Mesendoderm (in vitro differentiated cells): ENCODE data around the gene SFT2D1.

Experiments
- DNase-seq: peaks from one replicate; pipeline ENCODE4 v3.0.0; 2013
- H2AK5ac ChIP-seq: 2 replicates; pipeline ENCODE4 v1.6.1; 2013; ENCODE audit warnings: low read length, inconsistent platforms
- H2BK120ac ChIP-seq: 2 replicates; pipeline ENCODE4 v1.6.1; 2013; ENCODE audit warnings: low read depth, mild to moderate bottlenecking, low read length, moderate library complexity, mixed read lengths
- H2BK15ac ChIP-seq: replicated peaks from 2 replicates; pipeline ENCODE4 v1.6.1; 2013; ENCODE audit warnings: low read depth, mild to moderate bottlenecking, moderate library complexity
- H2BK5ac ChIP-seq: 2 replicates; pipeline ENCODE4 v1.6.1; 2013; ENCODE audit warnings: low read length, inconsistent platforms
- H3K18ac ChIP-seq: 2 replicates; pipeline ENCODE4 v1.6.1; 2013; ENCODE audit warnings: mild to moderate bottlenecking, low read length, mixed read lengths
- H3K23ac ChIP-seq: one replicate; pipeline ENCODE4 v1.6.1; 2013; ENCODE audit warnings: low read length
- H3K27ac ChIP-seq: 2 replicates; pipeline ENCODE4 v1.5.1; 2013; ENCODE audit warnings: low read depth, mild to moderate bottlenecking, inconsistent platforms, low read length, moderate library complexity
- H3K27me3 ChIP-seq: 2 replicates; pipeline ENCODE4 v1.6.1; 2013; ENCODE audit warnings: low read length, control low read depth, mild to moderate bottlenecking, inconsistent platforms; ENCODE audit not compliant: insufficient read depth, poor library complexity
- H3K36me3 ChIP-seq: 2 replicates; pipeline ENCODE4 v1.6.1; 2013; ENCODE audit warnings: low read length, inconsistent platforms; ENCODE audit not compliant: control insufficient read depth, insufficient read depth
- H3K4ac ChIP-seq: one replicate; pipeline ENCODE4 v1.6.1; 2013; ENCODE audit warnings: low read depth, mild to moderate bottlenecking, low read length, moderate library complexity
- H3K4me1 ChIP-seq: 2 replicates; pipeline ENCODE4 v1.6.1; 2013; ENCODE audit warnings: low read depth, low read length, inconsistent platforms; ENCODE audit not compliant: control insufficient read depth
- H3K4me2 ChIP-seq: 2 replicates; pipeline ENCODE4 v1.6.1; 2013; ENCODE audit warnings: low read length
- H3K4me3 ChIP-seq: 2 replicates; pipeline ENCODE4 v1.5.1; 2013; ENCODE audit warnings: mild to moderate bottlenecking, low read length
- H3K56ac ChIP-seq: one replicate; pipeline ENCODE4 v1.6.1; 2013; ENCODE audit warnings: low read length
- H3K79me1 ChIP-seq: 2 replicates; pipeline ENCODE4 v1.6.1; 2013; ENCODE audit warnings: low read length, inconsistent platforms
- H3K79me2 ChIP-seq: 2 replicates; pipeline ENCODE4 v1.6.1; 2013; ENCODE audit warnings: mild to moderate bottlenecking, low read length; ENCODE audit not compliant: control insufficient read depth, insufficient read depth
- H3K9ac ChIP-seq: 2 replicates; pipeline ENCODE4 v1.6.1; 2013; ENCODE audit warnings: low read length, inconsistent platforms
- H4K5ac ChIP-seq: one replicate; pipeline ENCODE4 v1.6.1; 2013; ENCODE audit warnings: low read length
- H4K8ac ChIP-seq: one replicate; pipeline ENCODE4 v1.6.1; 2013; ENCODE audit warnings: low read depth, mild to moderate bottlenecking, control low read depth, low read length, moderate library complexity
- WGBS: extraction: QIAGEN DNeasy Blood & Tissue Kit; methylation state at CpG from one replicate; pipeline ENCODE4 v1.1.7; 2013; ENCODE audit warnings: low lambda C conversion rate, missing lambda C conversion rate; ENCODE audit not compliant: insufficient coverage; ENCODE audit errors: extremely low coverage; 5-methylcytosine and 5-hydroxymethylcytosine counted together

SFT2D1 gene

DNA sequence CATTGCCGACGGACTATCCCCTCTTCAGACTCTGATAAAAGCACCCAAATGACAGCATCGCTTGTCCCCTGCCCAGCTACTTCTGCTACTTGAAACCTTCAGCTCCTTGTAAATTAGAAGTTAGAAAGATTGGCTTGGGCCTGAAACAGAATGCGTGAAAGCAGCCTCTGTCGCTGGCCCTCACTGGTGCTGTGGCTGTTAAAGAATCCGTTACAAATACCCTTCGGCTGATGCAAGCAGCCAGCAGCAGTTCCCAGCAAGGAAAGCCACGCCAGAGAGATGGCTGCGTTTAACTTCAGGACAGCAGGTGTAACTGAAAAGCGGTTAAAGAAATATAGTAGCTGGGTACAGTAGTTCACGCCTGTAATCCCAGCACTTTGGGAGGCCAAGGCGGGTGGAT lies 31.7 kb downstream of the SFT2D1 start:
- H3K27me3 ChIP-seq: peaks cover 14% of the 10 kb centered on the region

DNA sequence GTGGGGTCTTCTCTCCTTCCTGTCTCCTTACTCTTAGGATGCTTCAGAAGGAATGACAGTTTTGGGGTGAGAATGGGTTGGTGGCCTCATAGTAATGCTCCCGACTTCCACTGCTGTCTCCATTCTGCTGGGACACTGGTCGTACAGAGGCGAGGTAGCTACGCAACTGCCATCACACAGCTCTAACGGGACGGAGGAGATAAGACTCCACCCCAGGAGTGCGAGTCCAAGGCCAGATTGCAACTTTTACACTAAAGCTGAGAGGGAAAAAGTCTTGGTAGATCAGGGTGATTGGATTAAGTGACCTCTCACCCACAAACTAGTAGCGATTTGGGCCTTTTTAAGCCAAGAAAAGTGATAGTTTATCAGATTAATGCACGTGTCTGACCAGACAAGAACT lies 32.4 kb downstream of the SFT2D1 start:
- Histone ChIP-seq H3K56ac (no peak overlapping the region), H3K4me3 (no peak overlapping the region), H3K4me1 (no peaks in the 10 kb centered on the region), H3K4me2 (no peak overlapping the region), H2BK120ac (no peak overlapping the region), H3K79me1 (no peaks in the 10 kb centered on the region), H3K23ac (no peak overlapping the region), H2BK15ac (no peak overlapping the region), H3K27ac (no peak overlapping the region), H4K5ac (no peak overlapping the region), H3K79me2 (no peaks in the 10 kb centered on the region), H3K9ac (no peak overlapping the region), H3K27me3 (peaks cover 14% of the 10 kb centered on the region), H4K8ac (no peak overlapping the region), H2BK5ac (no peak overlapping the region), H2AK5ac (no peak overlapping the region), H3K4ac (no peak overlapping the region), H3K18ac (no peak overlapping the region), H3K36me3 (no peaks in the 10 kb centered on the region)
- no peak for DNase-seq
- no CpG with 5 or more reads among the region's 9 CpGs for WGBS

More for the DNA sequence above, 31.7 kb downstream of the SFT2D1 start:
- H3K4me3 ChIP-seq: no peak overlapping the region
- H3K4me1 ChIP-seq: no peaks in the 10 kb centered on the region
- no peak overlapping the region for H2AK5ac ChIP-seq
- H3K4me2 ChIP-seq: no peak overlapping the region
- no peak overlapping the region for H3K56ac ChIP-seq
- H3K36me3 ChIP-seq: no peaks in the 10 kb centered on the region
- DNase-seq: peak; percentile 49
- no peak overlapping the region for H4K5ac ChIP-seq
- H2BK15ac ChIP-seq: no peak overlapping the region
- H3K18ac ChIP-seq: no peak overlapping the region
- H2BK120ac ChIP-seq: no peak overlapping the region
- H3K79me1 ChIP-seq: no peaks in the 10 kb centered on the region
- no peak overlapping the region for H3K4ac ChIP-seq
- no peak overlapping the region for H2BK5ac ChIP-seq
- H4K8ac ChIP-seq: no peak overlapping the region
- H3K23ac ChIP-seq: no peak overlapping the region
- H3K27ac ChIP-seq: no peak overlapping the region
- H3K79me2 ChIP-seq: no peaks in the 10 kb centered on the region
- no peak overlapping the region for H3K9ac ChIP-seq
- WGBS: no CpG with 5 or more reads among the region's 12 CpGs

DNA sequence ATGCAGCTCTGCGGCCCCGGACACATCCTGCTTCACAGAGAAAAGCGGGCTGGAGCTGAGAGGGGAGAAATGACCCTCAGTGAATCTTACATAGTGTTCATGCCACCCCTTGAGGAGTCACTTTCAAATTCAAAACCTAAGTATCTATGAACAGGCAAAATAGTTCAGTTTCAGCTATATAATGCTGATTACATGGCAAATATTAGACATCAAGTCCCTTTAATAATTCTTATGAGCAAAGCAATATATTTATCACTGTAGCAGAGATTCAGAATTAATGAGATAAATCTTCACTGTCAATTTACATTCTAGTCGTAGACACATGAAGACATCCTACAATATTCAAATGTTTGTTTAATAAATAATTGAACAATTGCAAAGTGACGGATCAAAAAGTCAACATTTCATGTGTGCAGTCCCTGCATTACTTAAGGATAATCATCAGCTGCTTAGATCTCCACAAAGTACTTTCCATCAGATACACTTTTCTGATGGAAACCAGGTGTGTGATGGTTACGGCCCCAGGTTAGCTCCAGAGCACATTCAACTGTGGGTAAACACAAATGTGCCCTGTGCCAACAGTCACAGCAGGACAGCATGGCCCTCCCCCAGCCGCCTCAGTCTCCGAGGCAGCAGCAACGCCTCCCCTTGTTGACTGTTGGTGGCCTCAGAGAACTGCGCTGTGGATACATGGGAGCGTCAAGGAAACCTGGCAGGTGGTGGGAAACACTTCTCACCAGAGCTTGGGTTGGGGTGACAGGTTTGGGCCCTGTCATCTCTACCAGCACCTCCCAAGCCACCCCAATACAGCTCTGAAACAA lies 33.4 kb downstream of the SFT2D1 start:
- DNase-seq: peak; percentile 32
- no peaks in the 10 kb centered on the region for H3K4me1 ChIP-seq
- no peak overlapping the region for H4K8ac ChIP-seq
- WGBS: no CpG with 5 or more reads among the region's 11 CpGs
- H3K79me2 ChIP-seq: no peaks in the 10 kb centered on the region
- H3K56ac ChIP-seq: no peak overlapping the region
- H3K4ac ChIP-seq: no peak overlapping the region
- no peak overlapping the region for H3K18ac ChIP-seq
- no peak overlapping the region for H2BK5ac ChIP-seq
- no peak overlapping the region for H3K4me3 ChIP-seq
- H4K5ac ChIP-seq: no peak overlapping the region
- H2BK120ac ChIP-seq: no peak overlapping the region
- H3K27ac ChIP-seq: no peak overlapping the region
- no peaks in the 10 kb centered on the region for H3K79me1 ChIP-seq
- H3K4me2 ChIP-seq: peak overlapping the region; percentile 46
- H2BK15ac ChIP-seq: no peak overlapping the region
- no peaks in the 10 kb centered on the region for H3K36me3 ChIP-seq
- H3K27me3 ChIP-seq: peaks cover 14% of the 10 kb centered on the region
- H3K23ac ChIP-seq: no peak overlapping the region
- no peak overlapping the region for H2AK5ac ChIP-seq
- H3K9ac ChIP-seq: no peak overlapping the region

DNA sequence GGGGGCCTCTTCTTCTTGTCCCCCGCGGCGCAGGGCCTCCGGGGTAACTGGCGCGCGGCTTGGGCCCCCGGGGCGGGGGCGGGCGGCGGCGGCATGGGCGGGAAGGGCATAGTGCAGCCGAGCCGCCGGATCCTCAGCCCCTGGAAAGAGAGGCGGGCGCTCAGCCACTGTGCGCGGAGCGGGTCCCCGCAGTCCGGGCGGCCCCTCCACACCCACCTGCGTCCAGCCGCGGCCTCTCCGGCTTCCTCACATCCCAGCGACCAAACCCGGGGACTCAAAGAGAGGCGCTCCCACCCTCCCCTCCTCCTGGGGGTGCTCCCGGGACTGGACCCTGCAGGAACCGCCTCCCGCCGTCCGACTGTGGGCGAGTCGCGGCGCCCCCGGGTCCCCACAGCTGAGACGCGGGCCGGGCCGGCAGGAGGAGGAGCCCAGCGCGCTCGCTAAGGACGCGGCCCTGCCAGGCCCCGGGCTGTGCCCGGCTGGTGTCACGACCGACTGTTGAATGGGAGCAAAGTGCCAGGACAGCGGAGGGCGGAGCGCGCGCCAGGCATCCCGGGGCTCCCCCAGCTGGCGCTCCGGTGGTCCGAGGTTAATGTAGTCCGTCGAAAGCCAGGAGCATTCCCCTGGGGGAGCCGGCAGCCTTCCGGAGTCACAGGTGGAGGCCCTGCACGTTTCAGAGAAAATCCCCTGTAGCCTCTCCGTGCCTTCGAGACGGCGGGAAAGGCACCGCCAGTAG lies 34.1 kb downstream of the SFT2D1 start, which contains the start of gene PRR18:
PRR18 (minus strand) TSS at position 360 of the 736 bp plus-strand sequence; CDS start at position 110, 250 bp downstream.
- Histone ChIP-seq H4K8ac (no peak within 1 kb of the TSS), H3K27me3 (peaks cover 14% of the 10 kb centered on the region), H3K27ac (no peak within 1 kb of the TSS), H2AK5ac (no peak within 1 kb of the TSS), H3K4me3 (no peak within 1 kb of the TSS), H3K79me1 (no peaks in the 10 kb centered on the region), H2BK5ac (no peak within 1 kb of the TSS), H3K4ac (peak within 1 kb of the TSS; percentile 6), H3K18ac (peak within 1 kb of the TSS; percentile 2), H2BK120ac (no peak within 1 kb of the TSS), H3K23ac (no peak within 1 kb of the TSS), H2BK15ac (no peak within 1 kb of the TSS), H4K5ac (no peak within 1 kb of the TSS), H3K79me2 (no peaks in the 10 kb centered on the region), H3K4me2 (peak within 1 kb of the TSS; percentile 75), H3K36me3 (no peaks in the 10 kb centered on the region), H3K4me1 (no peaks in the 10 kb centered on the region), H3K9ac (peak within 1 kb of the TSS; percentile 50), H3K56ac (peak within 1 kb of the TSS; percentile 73)
- no CpG with 5 or more reads among the region's 74 CpGs for WGBS
- DNase-seq: peak; percentile 40

DNA sequence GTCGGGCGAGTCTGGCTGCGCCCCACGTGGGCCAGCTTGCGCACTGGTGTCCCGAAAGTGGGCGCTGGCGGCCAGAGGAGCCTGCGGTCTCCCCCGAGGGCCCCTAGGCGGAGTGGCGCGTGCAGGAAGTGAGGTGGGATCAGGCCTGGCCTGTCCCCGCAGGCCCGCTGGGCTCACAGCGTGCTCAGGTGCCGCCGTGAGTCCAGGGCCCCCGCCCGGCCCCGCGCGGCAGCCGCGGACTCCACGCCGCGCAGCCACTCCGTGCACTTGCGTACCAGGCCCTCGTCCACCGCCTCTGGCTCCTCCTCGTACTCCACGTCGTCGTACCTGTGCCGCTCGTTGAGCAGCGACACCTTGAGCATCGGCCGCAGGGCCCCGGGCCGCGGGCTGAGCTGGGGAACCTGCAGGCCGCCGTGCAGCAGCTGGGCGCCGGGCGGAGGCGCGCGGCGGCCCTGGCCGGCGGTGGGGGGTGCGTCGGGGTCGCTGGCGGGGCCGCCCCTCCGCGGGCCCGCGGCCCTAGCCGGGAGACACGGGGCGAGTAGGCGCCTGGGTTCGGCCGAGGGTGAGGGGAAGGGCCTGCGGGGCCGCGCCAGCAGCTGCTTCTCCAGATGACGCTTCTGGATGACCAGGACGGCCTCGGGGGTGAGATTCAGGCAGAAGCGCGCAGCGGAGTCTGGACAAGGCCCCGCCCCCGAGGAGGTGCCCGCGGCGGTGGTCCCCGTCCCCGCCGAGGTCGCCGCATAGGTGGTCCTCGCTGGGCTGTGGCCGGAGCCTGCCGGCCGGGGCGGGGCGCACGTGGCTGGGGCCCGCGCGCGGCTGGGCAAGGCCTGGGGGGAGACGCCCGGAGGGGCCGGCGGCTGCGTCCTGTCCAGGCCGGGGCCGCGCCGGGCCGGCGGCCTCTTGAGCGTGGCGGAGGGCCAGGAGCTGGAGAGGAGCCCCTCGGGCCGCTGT lies 35.0 kb downstream of the SFT2D1 start:
- no peak overlapping the region for H3K4me3 ChIP-seq
- DNase-seq: peak; percentile 64
- whole genome bisulfite sequencing: no CpG with 5 or more reads among the region's 115 CpGs

More for the DNA sequence above, 35.0 kb downstream of the SFT2D1 start:
- Histone ChIP-seq H3K79me2 (no peaks in the 10 kb centered on the region), H3K79me1 (no peaks in the 10 kb centered on the region), H3K18ac (peak overlapping the region; percentile 2), H4K5ac (no peak overlapping the region), H2BK120ac (no peak overlapping the region), H3K4ac (peak overlapping the region; percentile 6), H3K23ac (no peak overlapping the region), H2BK5ac (no peak overlapping the region), H3K27ac (no peak overlapping the region), H3K4me2 (peak overlapping the region; percentile 75), H2AK5ac (no peak overlapping the region), H3K36me3 (no peaks in the 10 kb centered on the region), H3K56ac (peak overlapping the region; percentile 73), H3K27me3 (peaks cover 14% of the 10 kb centered on the region), H3K4me1 (no peaks in the 10 kb centered on the region), H2BK15ac (no peak overlapping the region), H4K8ac (no peak overlapping the region), H3K9ac (peak overlapping the region; percentile 50)
